DND-41 (cell line): ENCODE data around the gene THSD4.

Experiments used
- CTCF ChIP-seq: IDR thresholded peaks from 2 replicates; pipeline ENCODE4 v1.5.1; 2012; ENCODE audit warnings: borderline replicate concordance, low read length, moderate library complexity, mild to moderate bottlenecking; ENCODE audit not compliant: poor library complexity, severe bottlenecking; ENCODE audit errors: extremely low read depth
- EZH2 ChIP-seq: IDR thresholded peaks from 3 replicates; pipeline ENCODE4 v1.6.1; 2012; ENCODE audit warnings: borderline replicate concordance, low read depth, mild to moderate bottlenecking, moderate library complexity, low read length, inconsistent platforms; ENCODE audit not compliant: severe bottlenecking

GRCh38 chr15:71152542-71152941 is 37.3 kb downstream of the THSD4 start:
- TF ChIP-seq CTCF (no peak), EZH2 (no peak)
